Neuronal stem cell (in vitro differentiated cells): ENCODE data around the gene VPS50.

ENCODE experiments used
- DNase-seq: peaks from one replicate; pipeline ENCODE4 v3.0.0-alpha.2; 2013; ENCODE audit warnings: low spot score
- H2AFZ ChIP-seq: one replicate; pipeline ENCODE4 v1.6.1; 2013; ENCODE audit warnings: mild to moderate bottlenecking, low read length, inconsistent platforms
- H2AK5ac ChIP-seq: 2 replicates; pipeline ENCODE4 v1.6.1; 2013; ENCODE audit warnings: low read depth, mild to moderate bottlenecking, inconsistent platforms, low read length, moderate library complexity, mixed read lengths
- H2BK120ac ChIP-seq: 2 replicates; pipeline ENCODE4 v1.6.1; 2013; ENCODE audit warnings: low read depth, mild to moderate bottlenecking, inconsistent platforms, low read length, moderate library complexity, mixed read lengths
- H2BK12ac ChIP-seq: one replicate; pipeline ENCODE4 v1.6.1; 2013; ENCODE audit warnings: low read length, inconsistent platforms
- H2BK15ac ChIP-seq: 2 replicates; pipeline ENCODE4 v1.6.1; 2013; ENCODE audit warnings: mild to moderate bottlenecking, low read length, inconsistent platforms, mixed read lengths
- H2BK5ac ChIP-seq: one replicate; pipeline ENCODE4 v1.6.1; 2013; ENCODE audit warnings: inconsistent platforms, mild to moderate bottlenecking, low read length, moderate library complexity
- H3K14ac ChIP-seq: one replicate; pipeline ENCODE4 v1.6.1; 2013; ENCODE audit warnings: low read length, inconsistent platforms
- H3K18ac ChIP-seq: 2 replicates; pipeline ENCODE4 v1.6.1; 2013; ENCODE audit warnings: low read length, inconsistent platforms
- H3K23ac ChIP-seq: 2 replicates; pipeline ENCODE4 v1.6.1; 2013; ENCODE audit warnings: low read depth, mild to moderate bottlenecking, mixed read lengths, low read length, inconsistent platforms; ENCODE audit not compliant: poor library complexity
- H3K27ac ChIP-seq: replicated peaks from 3 replicates; pipeline ENCODE4 v1.5.1; 2013; ENCODE audit warnings: low read length, inconsistent platforms
- H3K27me3 ChIP-seq, 3 experiments: 2 replicates each; pipeline ENCODE4 v1.6.1; 2013; ENCODE audit warnings: low read length in 3 of 3, mild to moderate bottlenecking in 2 of 3, inconsistent platforms in 1 of 3, low read depth in 1 of 3, mixed read lengths in 1 of 3, moderate library complexity in 1 of 3; ENCODE audit not compliant: control insufficient read depth in 3 of 3, insufficient read depth in 3 of 3
- H3K36me3 ChIP-seq, 2 donors: replicated peaks in 1 of 2; 2 replicates each; pipeline ENCODE4 v1.6.1; 2013; ENCODE audit warnings: low read length in 2 of 2; ENCODE audit not compliant: control insufficient read depth in 2 of 2, insufficient read depth in 2 of 2
- H3K4ac ChIP-seq: 2 replicates; pipeline ENCODE4 v1.6.1; 2013; ENCODE audit warnings: inconsistent platforms, mild to moderate bottlenecking, low read length, moderate library complexity
- H3K4me1 ChIP-seq, 2 donors: 1 replicate in 1 of 2; 2 replicates in 1 of 2; pipeline ENCODE4 v1.6.1; 2013; ENCODE audit warnings: low read length in 2 of 2, low read depth in 1 of 2; ENCODE audit not compliant: control insufficient read depth in 2 of 2, insufficient read depth in 1 of 2
- H3K4me2 ChIP-seq: one replicate; pipeline ENCODE4 v1.6.1; 2013; ENCODE audit warnings: mild to moderate bottlenecking, low read length, inconsistent platforms; ENCODE audit not compliant: insufficient read depth, poor library complexity, severe bottlenecking
- H3K4me3 ChIP-seq, 2 donors: 2 replicates each; pipeline ENCODE4 v1.5.1; 2013; ENCODE audit warnings: low read length in 2 of 2, mild to moderate bottlenecking in 2 of 2, inconsistent platforms in 1 of 2, moderate library complexity in 1 of 2
- H3K79me1 ChIP-seq: one replicate; pipeline ENCODE4 v1.6.1; 2013; ENCODE audit warnings: low read depth, mild to moderate bottlenecking, inconsistent platforms, low read length, moderate library complexity
- H3K9ac ChIP-seq: one replicate; pipeline ENCODE4 v1.6.1; 2013; ENCODE audit warnings: mild to moderate bottlenecking, low read depth, low read length, inconsistent platforms; ENCODE audit not compliant: poor library complexity
- H3K9me3 ChIP-seq, 2 donors: replicated peaks in 1 of 2; 2 replicates each; pipeline versions ENCODE3 to v1.6.1; 2013; ENCODE audit warnings: low read length in 2 of 2, mild to moderate bottlenecking in 2 of 2, inconsistent platforms in 1 of 2, low read depth in 1 of 2, mixed read lengths in 1 of 2, moderate library complexity in 1 of 2; ENCODE audit not compliant: control insufficient read depth in 2 of 2, insufficient read depth in 1 of 2
- H4K8ac ChIP-seq: one replicate; pipeline ENCODE4 v1.6.1; 2013; ENCODE audit warnings: low read depth, mild to moderate bottlenecking, inconsistent platforms, low read length, moderate library complexity
- H4K91ac ChIP-seq: one replicate; pipeline ENCODE4 v1.6.1; 2013; ENCODE audit warnings: low read length, low read depth, mild to moderate bottlenecking, inconsistent platforms; ENCODE audit not compliant: poor library complexity
- WGBS, 2 donors: extraction: QIAGEN DNeasy Blood & Tissue Kit; methylation state at CpG; one replicate each; pipeline ENCODE4 v1.1.7; 2013; ENCODE audit warnings: missing lambda C conversion rate in 2 of 2, mixed read lengths in 1 of 2; ENCODE audit not compliant: insufficient read length in 2 of 2, insufficient replicate concordance in 1 of 2; ENCODE audit errors: extremely low coverage in 2 of 2; 5-methylcytosine and 5-hydroxymethylcytosine counted together

The VPS50 gene

DNA sequence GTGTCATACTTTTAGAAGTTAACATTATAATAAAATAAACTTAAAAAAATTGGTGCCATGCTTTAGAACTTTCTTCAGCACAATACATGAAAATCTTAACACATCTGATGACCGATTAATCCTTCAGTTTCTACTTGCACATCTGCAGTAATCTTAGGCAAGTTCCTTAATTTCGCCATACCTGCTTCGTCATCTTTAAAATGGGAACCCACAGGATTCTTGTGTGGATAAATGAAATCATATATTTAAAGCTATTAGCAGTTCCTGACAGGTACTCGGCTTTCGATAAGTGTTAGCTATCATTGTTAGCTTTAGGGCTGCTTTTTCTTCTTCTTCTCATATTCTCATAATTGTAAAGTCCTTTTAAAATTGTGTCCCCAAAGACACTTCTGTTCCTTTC is 907 bp upstream of the VPS50 start:
- Histone ChIP-seq H2BK12ac (no peak overlapping the region), H4K91ac (no peak overlapping the region), H3K4ac (no peak overlapping the region), H3K9ac (no peak overlapping the region), H3K4me2 (no peak overlapping the region), H3K79me1 (no peaks in the 10 kb centered on the region), H4K8ac (no peak overlapping the region), H3K9me3 (no peaks in the 10 kb centered on the region), H2AFZ (peak overlapping the region; percentile 94), H3K36me3 (no peaks in the 10 kb centered on the region), H2AK5ac (no peak overlapping the region), H3K14ac (no peak overlapping the region), H3K18ac (no peak overlapping the region), H2BK5ac (no peak overlapping the region), H3K23ac (no peak overlapping the region), H3K27me3 (peaks cover 0 to 2% (median 0%) of the 10 kb centered on the region in 3 experiments), H2BK15ac (no peak overlapping the region), H3K4me3 (peak overlapping the region in 1 of 2 donors; percentile 79), H2BK120ac (no peak overlapping the region), H3K4me1 (peaks cover 0 to 5% of the 10 kb centered on the region in 2 donors), H3K27ac (no peak overlapping the region)
- DNase-seq, result no peak
- WGBS, 2 donors, result no CpG with 5 or more reads among the region's 5 CpGs

DNA sequence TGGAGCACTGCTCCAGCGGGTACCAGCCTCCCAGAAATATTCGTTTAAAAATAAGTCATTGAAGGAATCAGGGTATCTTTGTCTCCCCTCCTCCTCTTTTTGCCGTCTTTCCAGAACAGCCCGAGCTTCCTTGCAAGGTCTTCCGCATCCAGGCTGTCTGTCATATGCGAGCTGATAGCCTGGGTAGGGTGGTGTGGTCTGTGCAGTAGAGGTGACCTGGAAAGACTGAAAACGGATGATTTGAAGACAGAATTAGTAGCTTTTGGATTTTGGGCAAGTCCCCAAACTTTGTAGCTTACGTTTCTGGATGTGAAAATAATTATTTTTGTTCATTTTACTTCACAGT is 480 bp downstream of the VPS50 start:
- Histone ChIP-seq H3K9me3 (no peaks in the 10 kb centered on the region), H2BK12ac (no peak overlapping the region), H2AK5ac (no peak overlapping the region), H3K27ac (no peak overlapping the region), H4K8ac (no peak overlapping the region), H3K4ac (no peak overlapping the region), H3K23ac (no peak overlapping the region), H3K4me2 (peak overlapping the region; percentile 91), H3K79me1 (no peaks in the 10 kb centered on the region), H3K27me3 (no peaks in the 10 kb centered on the region), H2BK5ac (no peak overlapping the region), H2AFZ (peak overlapping the region; percentile 91), H2BK15ac (no peak overlapping the region), H3K4me3 (peak overlapping the region; percentile 79 to 87), H3K36me3 (no peaks in the 10 kb centered on the region), H3K9ac (no peak overlapping the region), H4K91ac (no peak overlapping the region), H3K14ac (no peak overlapping the region), H2BK120ac (no peak overlapping the region), H3K18ac (no peak overlapping the region), H3K4me1 (peaks cover 0 to 5% of the 10 kb centered on the region in 2 donors)
- no CpG with 5 or more reads among the region's 8 CpGs for WGBS, 2 donors
- no peak for DNase-seq

DNA sequence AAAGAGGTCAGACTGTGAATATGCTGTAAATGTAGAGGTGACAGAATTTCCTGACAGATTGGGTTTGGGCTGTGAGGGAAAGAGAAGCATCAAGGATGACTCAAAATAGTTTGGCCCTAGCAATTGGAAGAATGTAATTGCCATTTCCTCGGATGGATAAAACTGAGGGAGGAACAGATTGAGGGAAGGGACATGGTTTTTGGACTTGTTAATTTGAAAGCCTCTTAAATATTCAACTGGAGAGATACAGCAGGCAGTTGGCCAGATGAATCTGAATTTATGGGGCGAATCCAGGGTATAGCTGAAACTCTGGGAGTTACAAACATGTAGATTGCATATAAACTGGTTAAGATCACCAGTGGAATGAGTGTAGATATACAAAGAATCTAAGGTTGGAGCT is 3.4 kb downstream of the VPS50 start:
- Histone ChIP-seq H3K4ac (no peak overlapping the region), H3K27ac (no peak overlapping the region), H2BK5ac (no peak overlapping the region), H3K14ac (no peak overlapping the region), H3K9me3 (no peaks in the 10 kb centered on the region), H3K23ac (no peak overlapping the region), H4K91ac (no peak overlapping the region), H3K4me3 (no peak overlapping the region), H3K27me3 (no peaks in the 10 kb centered on the region), H3K4me1 (peaks cover 0 to 5% of the 10 kb centered on the region in 2 donors), H3K79me1 (no peaks in the 10 kb centered on the region), H2BK12ac (no peak overlapping the region), H3K18ac (no peak overlapping the region), H3K4me2 (no peak overlapping the region), H2AFZ (no peak overlapping the region), H3K9ac (no peak overlapping the region), H3K36me3 (no peaks in the 10 kb centered on the region), H2BK15ac (no peak overlapping the region), H2BK120ac (no peak overlapping the region), H4K8ac (no peak overlapping the region), H2AK5ac (no peak overlapping the region)
- no peak for DNase-seq
- no CpG with 5 or more reads among the region's 2 CpGs for WGBS, 2 donors

DNA sequence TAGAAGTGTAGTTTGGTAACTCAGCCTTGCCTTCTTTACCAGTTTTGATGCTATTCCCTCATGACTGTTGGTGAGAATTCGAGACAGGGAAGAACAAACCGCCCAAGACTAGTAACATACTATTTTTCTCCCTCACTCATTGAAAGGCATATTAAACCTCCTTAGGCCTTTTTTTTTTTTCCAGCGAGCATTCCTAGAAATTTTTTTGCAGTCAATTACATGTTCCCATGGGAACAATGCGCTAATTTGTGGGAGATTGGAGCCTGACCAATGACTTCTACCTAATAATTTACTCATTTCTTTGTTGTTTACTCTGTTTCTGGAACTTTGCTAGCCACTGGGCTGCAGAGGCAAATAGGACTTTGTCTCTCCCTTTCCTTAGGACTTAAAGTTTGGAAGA is 6.0 kb downstream of the VPS50 start:
- H3K27ac ChIP-seq, result no peak overlapping the region
- H3K4me3 ChIP-seq, result no peak overlapping the region
- H3K27me3 ChIP-seq, result no peaks in the 10 kb centered on the region
- no CpG with 5 or more reads among the region's 4 CpGs for WGBS, 2 donors
- H2BK5ac ChIP-seq, result no peak overlapping the region
- no peak overlapping the region for H2BK120ac ChIP-seq
- no peak overlapping the region for H4K91ac ChIP-seq
- H3K18ac ChIP-seq, result no peak overlapping the region
- H2AK5ac ChIP-seq, result no peak overlapping the region
- H3K4ac ChIP-seq, result no peak overlapping the region
- H3K14ac ChIP-seq, result no peak overlapping the region
- no peak overlapping the region for H2BK15ac ChIP-seq
- no peak overlapping the region for H2BK12ac ChIP-seq
- H3K23ac ChIP-seq, result no peak overlapping the region
- no peaks in the 10 kb centered on the region for H3K9me3 ChIP-seq
- H3K36me3 ChIP-seq, result no peaks in the 10 kb centered on the region
- H3K79me1 ChIP-seq, result no peaks in the 10 kb centered on the region
- H3K4me2 ChIP-seq, result no peak overlapping the region
- no peak for DNase-seq
- no peak overlapping the region for H4K8ac ChIP-seq
- no peaks in the 10 kb centered on the region for H3K4me1 ChIP-seq
- H2AFZ ChIP-seq, result no peak overlapping the region
- H3K9ac ChIP-seq, result no peak overlapping the region
